Endothelial cell of umbilical vein (primary cell): ENCODE data around the gene RSF1. TPM values are rescaled to one million over a fixed set of nuclear protein-coding genes. Genes with fewer than 3 reads are reported as not detected.

ENCODE experiments used
- BruUV-seq: library from RNA; stranded (reverse); fragments of 400-500 nt; replicated peaks from 2 replicates; lab custom pipeline; 2021; lab: Mats Ljungman, UMichigan
- CTCF ChIA-PET: fragments of 300-600, 350-600 bp; sonication (Branson Sonifier 250); formaldehyde crosslinking; loops from one replicate; lab custom pipeline; 2021; ENCODE audit warnings: antibody characterized with exemption, inconsistent platforms; lab: Charles Lee
- POLR2A ChIA-PET: fragments of 300-600, 350-600 bp; sonication (Branson Sonifier 250); formaldehyde crosslinking; loops from one replicate; lab custom pipeline; 2021; ENCODE audit warnings: antibody characterized with exemption, inconsistent platforms; lab: Charles Lee
- DNase-seq: peaks from one replicate; pipeline ENCODE4 v3.0.0-alpha.2; 2011; ENCODE audit warnings: low read depth, low spot score
- FAIRE-seq: peaks from 2 replicates; lab custom pipeline; 2011; peaks lifted over from hg19 to GRCh38; lab: Jason Lieb, UNC
- H2AFZ ChIP-seq: 2 replicates; pipeline ENCODE4 v1.6.0; 2012; ENCODE audit warnings: low read depth, low read length, control low read depth, inconsistent platforms
- H3K27ac ChIP-seq: 2 replicates; pipeline ENCODE4 v1.5.1; 2011; ENCODE audit warnings: low read depth, mild to moderate bottlenecking, control low read depth, low read length, moderate library complexity; ENCODE audit not compliant: insufficient read depth
- H3K27me3 ChIP-seq, 2 experiments: 2 replicates each; pipeline versions ENCODE4 v1.6.0 to v1.6.1; 2011; ENCODE audit warnings: low read length in 2 of 2, mixed read lengths in 1 of 2; ENCODE audit not compliant: control insufficient read depth in 2 of 2, insufficient read depth in 2 of 2
- H3K36me3 ChIP-seq, 2 experiments: 2 replicates in 1 of 2; 3 replicates in 1 of 2; pipeline ENCODE4 v1.5.1; 2011; ENCODE audit warnings: low read length in 2 of 2, mild to moderate bottlenecking in 1 of 2, moderate library complexity in 1 of 2; ENCODE audit not compliant: control insufficient read depth in 2 of 2, insufficient read depth in 2 of 2; ENCODE audit errors: extremely low read depth in 1 of 2
- H3K4me1 ChIP-seq: 3 replicates; pipeline ENCODE4 v1.5.1; 2011; ENCODE audit warnings: mild to moderate bottlenecking, low read length; ENCODE audit not compliant: control insufficient read depth, insufficient read depth; ENCODE audit errors: extremely low read depth
- H3K4me2 ChIP-seq: 2 replicates; pipeline ENCODE4 v1.6.1; 2011; ENCODE audit warnings: low read length, control low read depth, mixed read lengths; ENCODE audit not compliant: insufficient read depth
- H3K4me3 ChIP-seq, 3 experiments: fragments of 200-600 bp in 1 of 3; sonication (generic), shearing (Covaris generic) in 1 of 3; replicated peaks in 1 of 3; 2 replicates each; pipeline ENCODE4 v1.5.1; 2011 to 2016; ENCODE audit warnings: control low read depth in 3 of 3, low read length in 3 of 3, mild to moderate bottlenecking in 2 of 3, inconsistent platforms in 1 of 3, low read depth in 1 of 3, moderate library complexity in 1 of 3; ENCODE audit not compliant: insufficient read depth in 1 of 3
- H3K79me2 ChIP-seq: 2 replicates; pipeline ENCODE4 v1.6.0; 2012; ENCODE audit warnings: low read length, inconsistent platforms; ENCODE audit not compliant: control insufficient read depth, insufficient read depth
- H3K9ac ChIP-seq: replicated peaks from 2 replicates; pipeline ENCODE3; 2011; ENCODE audit warnings: low read length, control low read depth; ENCODE audit not compliant: insufficient read depth; ENCODE audit errors: extremely low read depth
- H3K9me1 ChIP-seq: replicated peaks from 3 replicates; pipeline ENCODE4 v1.6.0; 2011; ENCODE audit warnings: mild to moderate bottlenecking, low read length; ENCODE audit not compliant: control insufficient read depth, insufficient read depth; ENCODE audit errors: extremely low read depth
- H3K9me3 ChIP-seq: replicated peaks from 2 replicates; pipeline ENCODE4 v1.5.1; 2012; ENCODE audit warnings: low read length, inconsistent platforms; ENCODE audit not compliant: control insufficient read depth, insufficient read depth
- H4K20me1 ChIP-seq: replicated peaks from 2 replicates; pipeline ENCODE3; 2011; ENCODE audit warnings: mild to moderate bottlenecking, low read length; ENCODE audit not compliant: control insufficient read depth, insufficient read depth; ENCODE audit errors: extremely low read depth
- CTCF ChIP-seq, 2 donors: IDR thresholded peaks; 1 replicate in 1 of 2; 2 replicates in 1 of 2; pipeline ENCODE4 v1.5.1; 2011; ENCODE audit warnings: low read length in 2 of 2, mild to moderate bottlenecking in 2 of 2, moderate library complexity in 2 of 2, control low read depth in 1 of 2, inconsistent platforms in 1 of 2, low read depth in 1 of 2; ENCODE audit not compliant: insufficient read depth in 1 of 2; ENCODE audit errors: extremely low read depth in 1 of 2
- EZH2 ChIP-seq: IDR thresholded peaks from 2 replicates; pipeline ENCODE4 v1.6.1; 2012; ENCODE audit warnings: borderline replicate concordance, low read depth, mild to moderate bottlenecking, moderate library complexity, low read length, inconsistent platforms; ENCODE audit not compliant: severe bottlenecking
- FOS ChIP-seq: IDR thresholded peaks from 2 replicates; pipeline ENCODE4 v1.6.1; 2011; ENCODE audit warnings: mild to moderate bottlenecking, low read length, moderate library complexity, borderline replicate concordance; ENCODE audit not compliant: insufficient read depth
- GATA2 ChIP-seq: IDR thresholded peaks from 2 replicates; pipeline ENCODE4 v1.7.0; 2011; ENCODE audit warnings: low read depth, mild to moderate bottlenecking, moderate library complexity, mixed read lengths, low read length; ENCODE audit not compliant: insufficient read length, insufficient read depth
- JUN ChIP-seq: IDR thresholded peaks from 2 replicates; pipeline ENCODE4 v1.6.1; 2011; ENCODE audit warnings: borderline replicate concordance, low read depth; ENCODE audit not compliant: insufficient read length, insufficient read depth
- MAX ChIP-seq: IDR thresholded peaks from 2 replicates; pipeline ENCODE4 v1.6.1; 2011; ENCODE audit not compliant: insufficient read depth, insufficient read length
- MYC ChIP-seq: IDR thresholded peaks from one replicate; pipeline ENCODE4 v1.6.1; 2011; ENCODE audit warnings: mild to moderate bottlenecking, low read depth, low read length
- POLR2A ChIP-seq: IDR thresholded peaks from 2 replicates; pipeline ENCODE4 v1.6.1; 2012; ENCODE audit warnings: low read depth, mild to moderate bottlenecking, control low read depth, low read length
- POLR2AphosphoS5 ChIP-seq: IDR thresholded peaks from 2 replicates; pipeline ENCODE4 v1.6.1; 2012; ENCODE audit warnings: low read depth, mild to moderate bottlenecking, control low read depth, low read length, moderate library complexity; ENCODE audit not compliant: insufficient read depth
- dilution Hi-C: fragments of 300-500 bp; cut with MboI; formaldehyde crosslinking; loops from one replicate; pipeline ENCODE4 v1.15.0; 2019; ENCODE audit warnings: low sequenced_read_pairs; ENCODE audit not compliant: extremely low pct_ligation_motif_present
- intact Hi-C: fragments of 100-400 bp; cut with micrococcal nuclease; formaldehyde crosslinking; loops from one replicate; pipeline ENCODE4 v1.10.0; 2022
- polyA plus RNA-seq, 4 experiments: library from polyadenylated mRNA; depleted of rRNA in 3 of 4; stranded (reverse) in 3 of 4; unstranded in 1 of 4; fragments of >200 nt; gene quantifications; 2 replicates each; pipeline versions ENCODE4 v1.2.1 to v1.2.3, GENCODE V29; 2011 to 2012; ENCODE audit warnings: missing spikeins in 1 of 4
- total RNA-seq: library from RNA; stranded (reverse); gene quantifications from 2 replicates; pipeline ENCODE4 v1.2.3, GENCODE V29; 2021

RSF1 gene
- total and polyA plus RNA-seq, 2 donors (not counting 3 experiments of a cell fraction or from before 2014, with no cell fraction given), result 10.0 to 55.1 TPM

- no peaks in the 10 kb centered on the region for H3K9me1 ChIP-seq
- peaks cover 83% of the 10 kb centered on the region for H3K79me2 ChIP-seq
- no peaks in the 10 kb centered on the region for H3K27me3 ChIP-seq
- no peaks in the 10 kb centered on the region for H3K9me3 ChIP-seq
- no peak overlapping the region for H3K27ac ChIP-seq
- no peaks in the 10 kb centered on the region for H3K36me3 ChIP-seq
- dilution Hi-C loops (no loop called here), intact Hi-C loops (no loop called here)
- POLR2A ChIA-PET, result no interaction called here
- H3K4me3 ChIP-seq, result no peak overlapping the region
- no peaks in the 10 kb centered on the region for H3K4me1 ChIP-seq
- no peak overlapping the region for H3K4me2 ChIP-seq
- DNase-seq (no peak), FAIRE-seq (no peak)
- H3K9ac ChIP-seq, result no peak overlapping the region
- BruUV-seq, result no TSS peak
- peaks cover 4% of the 10 kb centered on the region for H4K20me1 ChIP-seq
- no peak overlapping the region for H2AFZ ChIP-seq
- CTCF ChIA-PET, result no interaction called here
- no peak for TF ChIP-seq GATA2
- no peak for TF ChIP-seq CTCF (IDR thresholded peaks at IDR 0.05; ENCODE audit: extremely low read depth in 1 of 2, insufficient read depth in 1 of 2, low read depth in 1 of 2, low read length in 2 of 2)
- TF ChIP-seq POLR2AphosphoS5, result no peak
- TF ChIP-seq JUN, result no peak
- TF ChIP-seq POLR2A, result no peak
- TF ChIP-seq FOS, result no peak
- no peak for TF ChIP-seq MYC
- TF ChIP-seq MAX, result no peak
- TF ChIP-seq EZH2, result no peak
Observed at GRCh38 chr11:77800449-77800848, 20.1 kb downstream of the RSF1 start.
